HUES6 (cell line): Measurements from ENCODE around the gene CNIH3.

Experiments used
- H3K27ac ChIP-seq: 2 replicates; pipeline ENCODE4 v1.7.0; 2013; ENCODE audit warnings: low read depth, mild to moderate bottlenecking, low read length, inconsistent platforms
- H3K27me3 ChIP-seq: 2 replicates; pipeline ENCODE4 v1.6.1; 2013; ENCODE audit warnings: low read length; ENCODE audit not compliant: control insufficient read depth, insufficient read depth
- H3K36me3 ChIP-seq: 2 replicates; pipeline ENCODE4 v1.6.1; 2013; ENCODE audit warnings: low read length; ENCODE audit not compliant: control insufficient read depth, insufficient read depth
- H3K4me1 ChIP-seq: 2 replicates; pipeline ENCODE4 v1.6.1; 2013; ENCODE audit warnings: low read length; ENCODE audit not compliant: control insufficient read depth, insufficient read depth
- H3K4me3 ChIP-seq: 2 replicates; pipeline ENCODE4 v1.5.1; 2013; ENCODE audit warnings: low read depth, low read length
- H3K9ac ChIP-seq: one replicate; pipeline ENCODE4 v1.6.1; 2013; ENCODE audit warnings: mild to moderate bottlenecking, low read length
- H3K9me3 ChIP-seq: 2 replicates; pipeline ENCODE4 v1.6.1; 2013; ENCODE audit warnings: low read depth, low read length; ENCODE audit not compliant: control insufficient read depth, insufficient read depth

The CNIH3 gene

GRCh38 chr1:224629965-224630364, 13.8 kb downstream of the CNIH3 start:
- Histone ChIP-seq H3K9me3 (no peaks in the 10 kb centered on the region), H3K9ac (no peak overlapping the region), H3K36me3 (no peaks in the 10 kb centered on the region), H3K4me3 (no peak overlapping the region), H3K27ac (no peak overlapping the region), H3K4me1 (peaks cover 19% of the 10 kb centered on the region), H3K27me3 (no peaks in the 10 kb centered on the region)

GRCh38 chr1:224631462-224632115, 15.5 kb downstream of the CNIH3 start:
- H3K27me3 ChIP-seq, result no peaks in the 10 kb centered on the region
- no peak overlapping the region for H3K27ac ChIP-seq
- H3K9ac ChIP-seq, result no peak overlapping the region
- H3K4me1 ChIP-seq, result peaks cover 25% of the 10 kb centered on the region
- H3K4me3 ChIP-seq, result no peak overlapping the region
- H3K36me3 ChIP-seq, result no peaks in the 10 kb centered on the region
- H3K9me3 ChIP-seq, result no peaks in the 10 kb centered on the region

- Histone ChIP-seq H3K27me3 (no peaks in the 10 kb centered on the region), H3K4me3 (no peak overlapping the region), H3K36me3 (no peaks in the 10 kb centered on the region), H3K9me3 (no peaks in the 10 kb centered on the region), H3K27ac (no peak overlapping the region), H3K4me1 (peaks cover 24% of the 10 kb centered on the region), H3K9ac (no peak overlapping the region)
Observed at GRCh38 chr1:224632381-224632871, 16.3 kb downstream of the CNIH3 start.

GRCh38 chr1:224632921-224633321, 16.8 kb downstream of the CNIH3 start:
- no peaks in the 10 kb centered on the region for H3K27me3 ChIP-seq
- no peaks in the 10 kb centered on the region for H3K9me3 ChIP-seq
- peaks cover 21% of the 10 kb centered on the region for H3K4me1 ChIP-seq
- H3K27ac ChIP-seq, result no peak overlapping the region
- H3K36me3 ChIP-seq, result no peaks in the 10 kb centered on the region
- no peak overlapping the region for H3K4me3 ChIP-seq
- no peak overlapping the region for H3K9ac ChIP-seq

- Histone ChIP-seq H3K9me3 (no peaks in the 10 kb centered on the region), H3K27me3 (no peaks in the 10 kb centered on the region), H3K4me3 (no peak overlapping the region), H3K4me1 (peaks cover 29% of the 10 kb centered on the region), H3K36me3 (no peaks in the 10 kb centered on the region), H3K27ac (no peak overlapping the region), H3K9ac (no peak overlapping the region)
Observed at GRCh38 chr1:224635356-224635755, 19.2 kb downstream of the CNIH3 start.

- Histone ChIP-seq H3K27ac (no peak overlapping the region), H3K9me3 (no peaks in the 10 kb centered on the region), H3K27me3 (no peaks in the 10 kb centered on the region), H3K36me3 (no peaks in the 10 kb centered on the region), H3K4me3 (no peak overlapping the region), H3K4me1 (peaks cover 31% of the 10 kb centered on the region), H3K9ac (no peak overlapping the region)
Observed at GRCh38 chr1:224637515-224637914, 21.4 kb downstream of the CNIH3 start.

GRCh38 chr1:224637936-224638335, 21.8 kb downstream of the CNIH3 start:
- H3K36me3 ChIP-seq, result no peaks in the 10 kb centered on the region
- no peaks in the 10 kb centered on the region for H3K27me3 ChIP-seq
- H3K9ac ChIP-seq, result no peak overlapping the region
- H3K4me3 ChIP-seq, result no peak overlapping the region
- H3K27ac ChIP-seq, result no peak overlapping the region
- H3K9me3 ChIP-seq, result no peaks in the 10 kb centered on the region
- H3K4me1 ChIP-seq, result peaks cover 27% of the 10 kb centered on the region

GRCh38 chr1:224639426-224639975, 23.4 kb downstream of the CNIH3 start:
- no peaks in the 10 kb centered on the region for H3K27me3 ChIP-seq
- no peak overlapping the region for H3K4me3 ChIP-seq
- H3K36me3 ChIP-seq, result no peaks in the 10 kb centered on the region
- peaks cover 27% of the 10 kb centered on the region; the same call in 1 of the 2 replicates for H3K4me1 ChIP-seq
- H3K9me3 ChIP-seq, result no peaks in the 10 kb centered on the region
- peak overlapping the region; percentile 35 for H3K9ac ChIP-seq
- H3K27ac ChIP-seq, result no peak overlapping the region

GRCh38 chr1:224640018-224640417, 23.9 kb downstream of the CNIH3 start:
- peak overlapping the region; percentile 35 for H3K9ac ChIP-seq
- H3K9me3 ChIP-seq, result no peaks in the 10 kb centered on the region
- no peak overlapping the region for H3K27ac ChIP-seq

GRCh38 chr1:224640587-224640986, 24.5 kb downstream of the CNIH3 start:
- H3K36me3 ChIP-seq, result no peaks in the 10 kb centered on the region
- H3K27me3 ChIP-seq, result no peaks in the 10 kb centered on the region
- H3K4me1 ChIP-seq, result peaks cover 21% of the 10 kb centered on the region; the same call in 1 of the 2 replicates
- no peak overlapping the region for H3K4me3 ChIP-seq
- H3K9ac ChIP-seq, result no peak overlapping the region
- no peak overlapping the region for H3K27ac ChIP-seq
- H3K9me3 ChIP-seq, result no peaks in the 10 kb centered on the region

More at GRCh38 chr1:224640018-224640417, 23.9 kb downstream of the CNIH3 start:
- Histone ChIP-seq H3K36me3 (no peaks in the 10 kb centered on the region), H3K4me1 (peaks cover 27% of the 10 kb centered on the region; the same call in 1 of the 2 replicates), H3K4me3 (no peak overlapping the region), H3K27me3 (no peaks in the 10 kb centered on the region)

- H3K9ac ChIP-seq, result no peak overlapping the region
- no peaks in the 10 kb centered on the region for H3K36me3 ChIP-seq
- no peaks in the 10 kb centered on the region for H3K9me3 ChIP-seq
- no peaks in the 10 kb centered on the region for H3K27me3 ChIP-seq
- H3K4me3 ChIP-seq, result no peak overlapping the region
- H3K27ac ChIP-seq, result no peak overlapping the region
- peaks cover 21% of the 10 kb centered on the region; the same call in 1 of the 2 replicates for H3K4me1 ChIP-seq
Observed at GRCh38 chr1:224641030-224641429, 24.9 kb downstream of the CNIH3 start.
